CD14-positive monocyte (primary cell): ENCODE measurements around the gene UBL3. TPM values are rescaled to one million over a fixed set of nuclear protein-coding genes. Genes with fewer than 3 reads are reported as not detected.

Experiments
- DNase-seq, 3 donors: peaks; one replicate each; pipeline ENCODE4 v3.0.0-alpha.2; 2011 to 2022
- H2AFZ ChIP-seq: 2 replicates; pipeline ENCODE4 v1.6.0; 2012; ENCODE audit warnings: mild to moderate bottlenecking, low read depth, low read length, inconsistent platforms; ENCODE audit not compliant: insufficient read depth, poor library complexity, severe bottlenecking
- H3K27ac ChIP-seq, 2 donors: 1 replicate in 1 of 2; 2 replicates in 1 of 2; pipeline ENCODE4 v1.5.1; 2012 to 2013; ENCODE audit warnings: low read length in 2 of 2, control low read depth in 1 of 2, inconsistent platforms in 1 of 2, low read depth in 1 of 2, mild to moderate bottlenecking in 1 of 2
- H3K27me3 ChIP-seq, 2 donors: one replicate each; pipeline versions ENCODE4 v1.6.0 to v1.6.1; 2011 to 2013; ENCODE audit warnings: low read length in 2 of 2; ENCODE audit not compliant: control insufficient read depth in 2 of 2, insufficient read depth in 2 of 2
- H3K36me3 ChIP-seq, 2 donors: replicated peaks in 1 of 2; 1 replicate in 1 of 2; 2 replicates in 1 of 2; pipeline versions ENCODE4 v1.5.1 to v1.6.1; 2012 to 2013; ENCODE audit warnings: low read length in 2 of 2, control low read depth in 1 of 2, inconsistent platforms in 1 of 2, mild to moderate bottlenecking in 1 of 2; ENCODE audit not compliant: insufficient read depth in 2 of 2, control insufficient read depth in 1 of 2
- H3K4me1 ChIP-seq, 2 donors: 1 replicate in 1 of 2; 2 replicates in 1 of 2; pipeline versions ENCODE4 v1.5.1 to v1.6.1; 2012 to 2013; ENCODE audit warnings: low read length in 2 of 2, control low read depth in 1 of 2, inconsistent platforms in 1 of 2, mild to moderate bottlenecking in 1 of 2, moderate library complexity in 1 of 2; ENCODE audit not compliant: insufficient read depth in 2 of 2, control insufficient read depth in 1 of 2
- H3K4me2 ChIP-seq: replicated peaks from 2 replicates; pipeline ENCODE3; 2012; ENCODE audit warnings: low read length, moderate library complexity, mild to moderate bottlenecking; ENCODE audit not compliant: poor library complexity, severe bottlenecking; ENCODE audit errors: extremely low read depth
- H3K4me3 ChIP-seq, 3 experiments: fragments of 200-600 bp in 1 of 3; sonication (generic) in 1 of 3; replicated peaks in 1 of 3; 1 replicate in 2 of 3; 2 replicates in 1 of 3; pipeline ENCODE4 v1.5.1; 2011 to 2013; ENCODE audit warnings: low read length in 3 of 3, mild to moderate bottlenecking in 3 of 3, control low read depth in 2 of 3, low read depth in 2 of 3, inconsistent platforms in 1 of 3, moderate library complexity in 1 of 3
- H3K79me2 ChIP-seq: 2 replicates; pipeline ENCODE4 v1.6.0; 2012; ENCODE audit warnings: mild to moderate bottlenecking, control low read depth, inconsistent platforms, low read length, moderate library complexity; ENCODE audit not compliant: insufficient read depth
- H3K9ac ChIP-seq: 2 replicates; pipeline ENCODE4 v1.6.0; 2017; ENCODE audit warnings: low read length, mild to moderate bottlenecking; ENCODE audit not compliant: insufficient read depth, poor library complexity, severe bottlenecking
- H3K9me3 ChIP-seq, 2 donors: replicated peaks in 1 of 2; 1 replicate in 1 of 2; 2 replicates in 1 of 2; pipeline versions ENCODE4 v1.5.1 to v1.6.1; 2012 to 2013; ENCODE audit warnings: low read length in 2 of 2, control low read depth in 1 of 2; ENCODE audit not compliant: control insufficient read depth in 1 of 2, insufficient read depth in 1 of 2
- H4K20me1 ChIP-seq: 2 replicates; pipeline ENCODE4 v1.6.0; 2012; ENCODE audit warnings: mild to moderate bottlenecking, low read length, control low read depth, moderate library complexity; ENCODE audit not compliant: insufficient read depth
- H3K27ac Mint-ChIP-seq, 7 donors: one replicate each; pipeline ENCODE4 v1.8.0; 2020; ENCODE audit warnings: mild to moderate bottlenecking in 7 of 7, mixed read lengths in 7 of 7, moderate library complexity in 6 of 7, inconsistent platforms in 2 of 7
- H3K27me3 Mint-ChIP-seq, 3 donors: one replicate each; pipeline ENCODE4 v1.8.0; 2021 to 2022; ENCODE audit warnings: low read depth in 3 of 3, mild to moderate bottlenecking in 3 of 3, mixed read lengths in 3 of 3, moderate library complexity in 3 of 3, inconsistent platforms in 1 of 3
- H3K36me3 Mint-ChIP-seq, 2 donors: one replicate each; pipeline ENCODE4 v1.8.0; 2020; ENCODE audit warnings: mixed read lengths in 2 of 2, inconsistent platforms in 1 of 2, mild to moderate bottlenecking in 1 of 2
- H3K4me1 Mint-ChIP-seq: one replicate; pipeline ENCODE4 v1.8.0; 2020; ENCODE audit warnings: mild to moderate bottlenecking, mixed read lengths
- H3K4me3 Mint-ChIP-seq, 2 donors: one replicate each; pipeline ENCODE4 v1.8.0; 2020; ENCODE audit warnings: mild to moderate bottlenecking in 2 of 2, mixed read lengths in 2 of 2, moderate library complexity in 1 of 2
- H3K9me3 Mint-ChIP-seq, 7 donors: one replicate each; pipeline ENCODE4 v1.8.0; 2020 to 2022; ENCODE audit warnings: mixed read lengths in 7 of 7, mild to moderate bottlenecking in 6 of 7, moderate library complexity in 6 of 7, inconsistent platforms in 2 of 7
- WGBS: methylation state at CpG from one replicate; pipeline ENCODE4 v1.1.5; 2013; ENCODE audit warnings: missing lambda C conversion rate; ENCODE audit not compliant: insufficient coverage; 5-methylcytosine and 5-hydroxymethylcytosine counted together
- intact Hi-C, 2 donors: fragments of 100-400 bp; cut with micrococcal nuclease; formaldehyde crosslinking; loops; one replicate each; pipeline versions ENCODE4 v1.15.0 to v1.15.1; 2023
- polyA plus RNA-seq, 3 donors: library from polyadenylated mRNA; depleted of rRNA in 1 of 3; unstranded in 2 of 3; stranded (reverse) in 1 of 3; fragments of 300-500 nt in 2 of 3; fragments of >200 nt in 1 of 3; fragmentation: Illumina TruSeq in 2 of 3; gene quantifications; 1 replicate in 2 of 3; 2 replicates in 1 of 3; pipeline ENCODE4 v1.2.3, GENCODE V29; 2012 to 2021
- TF ChIP-seq, protein P1 (sequence below): fragments of 200-600 bp; IDR thresholded peaks from one replicate; pipeline ENCODE4 v1.8.0; 2022; ENCODE audit warnings: antibody characterized with exemption, mild to moderate bottlenecking

The UBL3 gene
- polyA plus RNA-seq, 3 donors: 13.0 to 32.3 (median 28.2) TPM

DNA sequence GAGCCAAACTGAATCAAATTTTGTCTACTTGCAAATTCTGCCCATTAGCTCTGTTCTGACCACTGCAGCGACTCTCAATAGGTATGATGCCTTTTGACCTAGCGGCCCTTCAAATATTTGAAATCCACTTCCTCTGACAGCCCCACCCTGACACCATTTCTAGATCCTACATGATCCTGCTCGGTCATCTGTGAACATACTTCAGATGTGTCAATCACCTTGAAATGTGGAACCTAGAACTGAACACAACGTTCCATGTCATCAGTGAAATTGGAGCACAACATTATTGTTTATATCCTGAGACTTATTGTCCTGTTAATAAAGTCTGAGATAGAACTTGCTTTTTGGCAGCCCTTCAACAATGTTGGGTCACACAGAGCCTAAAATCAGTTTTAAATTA lies 98.2 kb downstream of the UBL3 start:
- intact Hi-C loops: loop anchor here in 1 of 2 donors (10.0 kb wide), 1 partner anchor 147 kb away; no protein-coding TSS in a partner anchor

DNA sequence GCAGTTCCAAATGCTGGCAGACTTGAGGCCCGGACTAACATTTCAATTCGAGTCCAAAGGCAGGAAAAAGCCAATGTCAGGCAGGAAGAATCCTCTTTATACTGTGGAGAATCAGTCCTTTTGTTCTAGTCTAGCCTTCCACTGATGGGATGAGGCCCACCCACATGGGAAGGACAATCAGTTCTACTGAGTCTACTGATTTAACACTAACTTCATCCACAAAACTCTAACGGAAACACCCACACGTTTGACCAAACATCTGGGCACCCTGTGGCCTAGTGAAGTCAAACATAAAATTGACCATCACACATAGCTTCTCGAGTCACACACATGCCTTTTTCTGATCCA lies 100.3 kb downstream of the UBL3 start:
- no peak overlapping the region for H3K4me3 Mint-ChIP-seq
- TF ChIP-seq, protein P1, sequence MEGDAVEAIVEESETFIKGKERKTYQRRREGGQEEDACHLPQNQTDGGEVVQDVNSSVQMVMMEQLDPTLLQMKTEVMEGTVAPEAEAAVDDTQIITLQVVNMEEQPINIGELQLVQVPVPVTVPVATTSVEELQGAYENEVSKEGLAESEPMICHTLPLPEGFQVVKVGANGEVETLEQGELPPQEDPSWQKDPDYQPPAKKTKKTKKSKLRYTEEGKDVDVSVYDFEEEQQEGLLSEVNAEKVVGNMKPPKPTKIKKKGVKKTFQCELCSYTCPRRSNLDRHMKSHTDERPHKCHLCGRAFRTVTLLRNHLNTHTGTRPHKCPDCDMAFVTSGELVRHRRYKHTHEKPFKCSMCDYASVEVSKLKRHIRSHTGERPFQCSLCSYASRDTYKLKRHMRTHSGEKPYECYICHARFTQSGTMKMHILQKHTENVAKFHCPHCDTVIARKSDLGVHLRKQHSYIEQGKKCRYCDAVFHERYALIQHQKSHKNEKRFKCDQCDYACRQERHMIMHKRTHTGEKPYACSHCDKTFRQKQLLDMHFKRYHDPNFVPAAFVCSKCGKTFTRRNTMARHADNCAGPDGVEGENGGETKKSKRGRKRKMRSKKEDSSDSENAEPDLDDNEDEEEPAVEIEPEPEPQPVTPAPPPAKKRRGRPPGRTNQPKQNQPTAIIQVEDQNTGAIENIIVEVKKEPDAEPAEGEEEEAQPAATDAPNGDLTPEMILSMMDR: no peak
- no peaks in the 10 kb centered on the region for H3K36me3 Mint-ChIP-seq
- Histone ChIP-seq H3K79me2 (no peaks in the 10 kb centered on the region), H3K4me3 (no peak overlapping the region), H2AFZ (no peak overlapping the region), H3K4me2 (no peak overlapping the region), H3K9me3 (no peaks in the 10 kb centered on the region), H3K27ac (no peak overlapping the region), H3K4me1 (no peaks in the 10 kb centered on the region), H3K9ac (no peak overlapping the region), H4K20me1 (no peaks in the 10 kb centered on the region), H3K36me3 (no peaks in the 10 kb centered on the region), H3K27me3 (peaks cover 0 to 6% of the 10 kb centered on the region in 2 donors)
- no peak overlapping the region for H3K27ac Mint-ChIP-seq
- intact Hi-C loops: loop anchor here in 1 of 2 donors (10.0 kb wide), 1 partner anchor 145 kb away; no protein-coding TSS in a partner anchor
- no peak for DNase-seq
- H3K4me1 Mint-ChIP-seq: no peaks in the 10 kb centered on the region
- WGBS: 80% methylated on average over 4 of the region's 5 CpGs
- peaks cover 7 to 12% (median 9%) of the 10 kb centered on the region in 3 donors for H3K27me3 Mint-ChIP-seq
- no peaks in the 10 kb centered on the region for H3K9me3 Mint-ChIP-seq

More for the DNA sequence above, 98.2 kb downstream of the UBL3 start:
- WGBS: 86% methylated on average over 1 of the region's 4 CpGs
- H3K27ac ChIP-seq: no peak overlapping the region
- no peaks in the 10 kb centered on the region for H3K36me3 Mint-ChIP-seq
- H3K4me3 ChIP-seq: no peak overlapping the region
- no peak overlapping the region for H3K4me2 ChIP-seq
- no peak overlapping the region for H3K9ac ChIP-seq
- H3K36me3 ChIP-seq: no peaks in the 10 kb centered on the region
- no peaks in the 10 kb centered on the region for H3K9me3 ChIP-seq
- peaks cover 19 to 21% (median 20%) of the 10 kb centered on the region in 3 donors for H3K27me3 Mint-ChIP-seq
- H3K4me3 Mint-ChIP-seq: no peak overlapping the region
- H3K27me3 ChIP-seq: peaks cover 0 to 7% of the 10 kb centered on the region in 2 donors
- H2AFZ ChIP-seq: no peak overlapping the region
- DNase-seq: no peak
- peaks cover 0 to 6% (median 2%) of the 10 kb centered on the region in 7 donors for H3K9me3 Mint-ChIP-seq
- H3K79me2 ChIP-seq: no peaks in the 10 kb centered on the region
- H3K27ac Mint-ChIP-seq: no peak overlapping the region
- no peaks in the 10 kb centered on the region for H3K4me1 Mint-ChIP-seq
- TF ChIP-seq, protein P1: no peak
- H3K4me1 ChIP-seq: no peaks in the 10 kb centered on the region
- no peaks in the 10 kb centered on the region for H4K20me1 ChIP-seq
